Ovary (tissue), 3 donors: ENCODE results near the gene LMX1A.

Experiments used
- CTCF ChIP-seq, 3 donors: fragments of 450-650 bp in 2 of 3; fragments of 200-600 bp in 1 of 3; IDR thresholded peaks; one replicate each; pipeline versions ENCODE4 v1.5.1 to v1.8.0; 2016 to 2022; ENCODE audit warnings: antibody characterized with exemption in 3 of 3, mild to moderate bottlenecking in 1 of 3
- POLR2A ChIP-seq: fragments of 450-650 bp; IDR thresholded peaks from one replicate; pipeline ENCODE4 v1.6.1; 2017; ENCODE audit warnings: antibody characterized with exemption, mild to moderate bottlenecking, moderate library complexity
- donor health status: DM: no; HTN: no; CAD: no.

GRCh38 chr1:165225650-165226049, 130.9 kb downstream of the LMX1A start:
- TF ChIP-seq CTCF (IDR thresholded peaks at IDR 0.05) (no peak), POLR2A (no peak)
